GM18519 (cell line): ENCODE measurements around the gene COL12A1.

Experiments
- ATAC-seq: cut with Tn5 transposase; IDR thresholded peaks from one replicate; pipeline ENCODE4 v1.9.1; 2021; ENCODE audit warnings: mild to moderate bottlenecking, moderate library complexity; ENCODE audit not compliant: unreplicated experiment, low FRiP score

COL12A1 gene

GRCh38 chr6:75076009-75076408 lies 129.8 kb downstream of the COL12A1 start:
- no peak for ATAC-seq

GRCh38 chr6:75070244-75070643 lies 135.6 kb downstream of the COL12A1 start:
- ATAC-seq, result no peak

- ATAC-seq, result no peak
Measured at GRCh38 chr6:75065523-75065922, 140.3 kb downstream of the COL12A1 start.

- ATAC-seq, result no peak
Measured at GRCh38 chr6:75052491-75052890, 153.4 kb downstream of the COL12A1 start.

GRCh38 chr6:75049308-75049707 lies 156.5 kb downstream of the COL12A1 start:
- ATAC-seq, result no peak

GRCh38 chr6:75044846-75045245 lies 161.0 kb downstream of the COL12A1 start:
- no peak for ATAC-seq

- no peak for ATAC-seq
Measured at GRCh38 chr6:75041381-75041780, 164.5 kb downstream of the COL12A1 start.
